Cardiac muscle cell (in vitro differentiated cells and primary cell): ENCODE results near the gene TRMT10C. TPM values are rescaled to one million over a fixed set of nuclear protein-coding genes. Genes with fewer than 3 reads are reported as not detected.

Source experiments
- DNase-seq, 2 donors: peaks; one replicate each; pipeline versions ENCODE4 v3.0.0 to v3.0.0-alpha.2; 2010 to 2017; ENCODE audit warnings: low read depth in 1 of 2, low spot score in 1 of 2
- H3K27ac ChIP-seq: fragments of 200-600 bp; sonication (generic); 2 replicates; pipeline ENCODE4 v1.5.1; 2016
- H3K27me3 ChIP-seq: fragments of 200-600 bp; sonication (generic); 2 replicates; pipeline ENCODE4 v1.6.0; 2016; ENCODE audit warnings: control low read depth
- H3K36me3 ChIP-seq: fragments of 200-600 bp; sonication (generic); 2 replicates; pipeline ENCODE4 v1.5.1; 2016; ENCODE audit warnings: control low read depth
- H3K4me1 ChIP-seq: fragments of 200-600 bp; sonication (generic); 2 replicates; pipeline ENCODE4 v1.8.1; 2017; ENCODE audit warnings: low read depth, mild to moderate bottlenecking, mixed run types
- H3K4me3 ChIP-seq: fragments of 200-600 bp; sonication (generic); 2 replicates; pipeline ENCODE4 v1.5.1; 2016; ENCODE audit warnings: mild to moderate bottlenecking
- H3K9me3 ChIP-seq: fragments of 200-600 bp; sonication (generic); 2 replicates; pipeline ENCODE4 v1.5.1; 2017; ENCODE audit warnings: low read depth, mild to moderate bottlenecking, control low read depth
- CTCF ChIP-seq: IDR thresholded peaks from 2 replicates; pipeline ENCODE4 v1.5.1; 2012; ENCODE audit warnings: low read depth, mild to moderate bottlenecking, low read length
- polyA plus RNA-seq: library from polyadenylated mRNA; unstranded; fragments of >200 nt; fragmentation: Nextera tagmentation; extraction: Ambion mirVana; gene quantifications from 2 replicates; pipeline ENCODE4 v1.2.1, GENCODE V29; 2016
- total RNA-seq: library from RNA; depleted of rRNA; stranded (reverse); fragments of >200 nt; gene quantifications from 2 replicates; pipeline ENCODE4 v1.2.3, GENCODE V29; 2016

Gene TRMT10C
- total and polyA plus RNA-seq, 2 experiments from 2014 or later, result 20.8 to 40.6 TPM

- Histone ChIP-seq H3K27ac (no peak overlapping the region), H3K4me3 (no peak overlapping the region), H3K27me3 (no peaks in the 10 kb centered on the region), H3K36me3 (no peaks in the 10 kb centered on the region), H3K9me3 (no peaks in the 10 kb centered on the region), H3K4me1 (no peaks in the 10 kb centered on the region)
- no peak for DNase-seq
- TF ChIP-seq CTCF, result no peak
These were observed 31.0 kb upstream of the TRMT10C start for GRCh38 chr3:101530686-101531047.

GRCh38 chr3:101531473-101532086, 30.1 kb upstream of the TRMT10C start:
- Histone ChIP-seq H3K27ac (no peak overlapping the region), H3K27me3 (no peaks in the 10 kb centered on the region), H3K4me3 (no peak overlapping the region), H3K9me3 (no peaks in the 10 kb centered on the region), H3K36me3 (no peaks in the 10 kb centered on the region), H3K4me1 (no peaks in the 10 kb centered on the region)
- no peak for DNase-seq
- no peak for TF ChIP-seq CTCF

- no peak for TF ChIP-seq CTCF
- DNase-seq, result peak; percentile 12 to 22
- Histone ChIP-seq H3K4me1 (no peaks in the 10 kb centered on the region), H3K4me3 (no peak overlapping the region), H3K27me3 (no peaks in the 10 kb centered on the region), H3K36me3 (no peaks in the 10 kb centered on the region), H3K9me3 (no peaks in the 10 kb centered on the region), H3K27ac (no peak overlapping the region)
These were observed 28.7 kb upstream of the TRMT10C start for GRCh38 chr3:101532783-101533602.

GRCh38 chr3:101533603-101533968, 28.1 kb upstream of the TRMT10C start:
- H3K36me3 ChIP-seq, result no peaks in the 10 kb centered on the region
- no peak overlapping the region for H3K4me3 ChIP-seq
- no peaks in the 10 kb centered on the region for H3K27me3 ChIP-seq
- no peaks in the 10 kb centered on the region for H3K9me3 ChIP-seq
- TF ChIP-seq CTCF, result no peak
- no peak overlapping the region for H3K27ac ChIP-seq
- no peak for DNase-seq
- H3K4me1 ChIP-seq, result no peaks in the 10 kb centered on the region

- no peak overlapping the region for H3K4me3 ChIP-seq
- H3K27ac ChIP-seq, result no peak overlapping the region
- no peaks in the 10 kb centered on the region for H3K27me3 ChIP-seq
- H3K4me1 ChIP-seq, result no peaks in the 10 kb centered on the region
- DNase-seq, result no peak
- H3K36me3 ChIP-seq, result no peaks in the 10 kb centered on the region
- no peaks in the 10 kb centered on the region for H3K9me3 ChIP-seq
- no peak for TF ChIP-seq CTCF
These were observed 26.4 kb upstream of the TRMT10C start for GRCh38 chr3:101535221-101535620.
